Glutamatergic neuron (in vitro differentiated cells): Measurements from ENCODE around the gene CCN2. TPM values are rescaled to one million over a fixed set of nuclear protein-coding genes. Genes with fewer than 3 reads are reported as not detected.
"Not testable (repeated sequence)": the region's sequence is repeated elsewhere in the genome, so short reads cannot be mapped to it uniquely, and the experiment has no call there.

Experiments
- DNase-seq: peaks from one replicate; pipeline ENCODE4 v3.0.0; 2022
- H3K27ac Mint-ChIP-seq: one replicate; pipeline ENCODE4 v1.8.0; 2020; ENCODE audit warnings: mild to moderate bottlenecking, mixed read lengths, inconsistent platforms; ENCODE audit not compliant: unreplicated experiment
- H3K27me3 Mint-ChIP-seq: one replicate; pipeline ENCODE4 v1.8.0; 2020; ENCODE audit warnings: mild to moderate bottlenecking, moderate library complexity, mixed read lengths, inconsistent platforms; ENCODE audit not compliant: unreplicated experiment
- H3K36me3 Mint-ChIP-seq: one replicate; pipeline ENCODE4 v1.8.0; 2020; ENCODE audit warnings: mild to moderate bottlenecking, mixed read lengths, inconsistent platforms; ENCODE audit not compliant: unreplicated experiment
- H3K4me1 Mint-ChIP-seq: one replicate; pipeline ENCODE4 v1.8.0; 2020; ENCODE audit warnings: mild to moderate bottlenecking, low read depth, mixed read lengths, inconsistent platforms; ENCODE audit not compliant: unreplicated experiment
- H3K4me3 Mint-ChIP-seq: one replicate; pipeline ENCODE4 v1.8.0; 2020; ENCODE audit warnings: mild to moderate bottlenecking, mixed read lengths, inconsistent platforms; ENCODE audit not compliant: unreplicated experiment
- H3K9me3 Mint-ChIP-seq: one replicate; pipeline ENCODE4 v1.8.0; 2020; ENCODE audit warnings: mild to moderate bottlenecking, moderate library complexity, mixed read lengths, inconsistent platforms; ENCODE audit not compliant: unreplicated experiment
- CTCF ChIP-seq: fragments of 200-600 bp; sonication (generic); IDR thresholded peaks from one replicate; pipeline ENCODE4 v1.5.0; 2021; ENCODE audit not compliant: partially characterized antibody, unreplicated experiment
- total RNA-seq: library from RNA; stranded (reverse); fragmentation: NEBNext Ultra II Directional; extraction: Animal tissue kit (Norgen Biotek cat#: 25700); gene quantifications from one replicate; pipeline ENCODE4 v1.2.1, GENCODE V29; 2021; ENCODE audit not compliant: unreplicated experiment

CCN2 gene
- total RNA-seq, 1 donor from 2014 or later, result 1.2 TPM

GRCh38 chr6:131918650-131919355, 32.4 kb downstream of the CCN2 start:
- no peak for DNase-seq

DNA sequence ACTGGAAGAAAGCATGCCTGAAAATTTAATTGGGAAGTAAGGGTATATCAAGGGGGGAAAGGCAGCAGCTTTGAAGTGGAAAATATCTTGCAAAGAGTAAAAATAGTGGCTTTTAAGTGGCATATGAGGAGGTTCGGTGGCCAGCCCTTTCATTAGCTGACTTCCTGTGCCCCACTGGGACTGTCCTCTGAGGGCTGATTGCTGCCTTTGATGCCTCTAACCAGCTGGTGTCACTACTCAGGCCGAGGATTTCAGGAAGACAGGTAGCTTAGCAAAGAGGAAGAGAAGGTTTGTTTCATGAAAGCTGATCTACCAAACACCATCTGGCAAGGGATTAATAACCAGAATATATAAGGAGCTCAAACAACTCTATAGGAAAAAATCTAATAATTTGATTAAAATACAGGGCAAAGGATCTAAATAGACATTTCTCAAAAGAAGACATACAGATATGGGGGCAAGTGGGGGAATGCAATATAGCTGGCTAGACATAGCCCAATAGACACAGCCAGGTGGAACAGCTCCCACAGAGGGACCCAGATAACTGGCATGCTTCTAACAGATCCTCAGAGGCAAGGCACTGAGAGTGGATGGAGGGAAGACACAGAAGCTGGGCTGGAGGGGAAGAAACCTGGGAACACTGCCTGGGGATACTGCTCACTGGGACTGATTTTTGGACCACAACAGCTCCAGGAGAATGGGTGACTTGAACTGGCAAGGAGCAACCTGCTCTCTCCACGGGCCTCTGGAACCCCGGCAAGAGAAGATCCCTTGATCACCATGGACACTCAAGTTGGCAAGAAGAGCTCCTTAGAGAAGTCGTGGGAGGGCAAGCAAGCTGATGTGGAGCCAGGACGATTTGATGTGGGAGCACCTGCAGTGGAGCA, 33.2 kb downstream of the CCN2 start:
- H3K4me3 Mint-ChIP-seq, result peak overlapping the region; percentile 9
- H3K27me3 Mint-ChIP-seq, result peaks cover 2% of the 10 kb centered on the region
- DNase-seq, result peak; percentile 32
- no peak overlapping the region for H3K27ac Mint-ChIP-seq
- H3K9me3 Mint-ChIP-seq, result peaks cover 6% of the 10 kb centered on the region
- peaks cover 14% of the 10 kb centered on the region for H3K4me1 Mint-ChIP-seq
- H3K36me3 Mint-ChIP-seq, result no peaks in the 10 kb centered on the region
- no peak for TF ChIP-seq CTCF

More at GRCh38 chr6:131918650-131919355, 32.4 kb downstream of the CCN2 start:
- Mint-ChIP-seq H3K4me1 (peaks cover 14% of the 10 kb centered on the region), H3K9me3 (peaks cover 6% of the 10 kb centered on the region), H3K36me3 (no peaks in the 10 kb centered on the region), H3K27ac (no peak overlapping the region), H3K4me3 (no peak overlapping the region), H3K27me3 (peaks cover 2% of the 10 kb centered on the region)
- no peak for TF ChIP-seq CTCF

- H3K4me1 Mint-ChIP-seq, result peaks cover 14% of the 10 kb centered on the region
- H3K27ac Mint-ChIP-seq, result no peak overlapping the region
- H3K9me3 Mint-ChIP-seq, result peaks cover 6% of the 10 kb centered on the region
- no peaks in the 10 kb centered on the region for H3K36me3 Mint-ChIP-seq
- no peak for TF ChIP-seq CTCF
- peaks cover 2% of the 10 kb centered on the region for H3K27me3 Mint-ChIP-seq
- peak overlapping the region; percentile 9 for H3K4me3 Mint-ChIP-seq
- no peak for DNase-seq
Measured at GRCh38 chr6:131917318-131917717, 33.9 kb downstream of the CCN2 start.

DNA sequence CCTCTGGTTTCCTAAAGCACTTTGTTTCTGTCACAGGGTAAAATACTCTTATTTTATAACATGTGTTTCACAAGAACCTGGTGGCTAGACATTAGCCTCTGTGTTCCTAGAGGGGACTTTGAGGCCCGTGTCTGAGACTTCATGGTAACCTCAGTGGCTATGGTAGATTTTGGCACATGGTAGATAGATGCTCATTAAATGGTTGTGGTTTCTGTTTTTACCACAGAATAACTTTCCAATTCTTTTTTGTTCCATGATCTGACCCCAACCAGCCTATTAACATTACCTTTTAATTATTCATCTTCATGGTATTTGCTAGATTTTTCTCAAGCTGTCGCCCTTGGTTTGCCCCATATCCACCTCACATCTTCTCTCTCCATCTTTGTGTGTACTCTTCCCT, 34.3 kb downstream of the CCN2 start:
- Mint-ChIP-seq H3K27ac (no peak overlapping the region), H3K36me3 (no peaks in the 10 kb centered on the region), H3K9me3 (peaks cover 6% of the 10 kb centered on the region), H3K27me3 (peaks cover 2% of the 10 kb centered on the region), H3K4me1 (peaks cover 14% of the 10 kb centered on the region), H3K4me3 (no peak overlapping the region)
- DNase-seq, result no peak
- no peak for TF ChIP-seq CTCF

GRCh38 chr6:131916091-131916796, 34.9 kb downstream of the CCN2 start:
- H3K9me3 Mint-ChIP-seq, result not testable (repeated sequence)

More at GRCh38 chr6:131916091-131916796, 34.9 kb downstream of the CCN2 start:
- peaks cover 14% of the 10 kb centered on the region for H3K4me1 Mint-ChIP-seq
- not testable (repeated sequence) for DNase-seq, H3K27me3 Mint-ChIP-seq, H3K27ac Mint-ChIP-seq, H3K36me3 Mint-ChIP-seq, H3K4me3 Mint-ChIP-seq
